Measurements from ENCODE around the gene C16orf74. TPM values are rescaled to one million over a fixed set of nuclear protein-coding genes. Genes with fewer than 3 reads are reported as not detected.

C16orf74 gene
- total and polyA plus RNA-seq, 2 of the 13 experiments (the other 11 are each of a cell fraction or from before 2014, with no cell fraction given) = 0.13 to 0.29 TPM

GRCh38 chr16:85728879-85729278 is 22.0 kb downstream of the C16orf74 start:
- DNase-seq (ENCODE audit: low spot score) = no peak
- no TSS peak for BruUV-seq (replicated peaks)
- no peaks in the 10 kb centered on the region; a peak in 2 of 5 replicates for H3K27me3 ChIP-seq (ENCODE audit: control insufficient read depth in 1 of 2, insufficient read depth in 2 of 2, low read length in 2 of 2)
- no peak overlapping the region for H3K4me3 ChIP-seq (replicated peaks in 1 of 3; ENCODE audit: insufficient read depth in 1 of 3, low read depth in 2 of 3, low read length in 3 of 3)
- CTCF ChIA-PET (ENCODE audit: low intra/inter-chr PET ratio, low total read pairs) = no interaction called here
- no peaks in the 10 kb centered on the region for H3K36me3 ChIP-seq (replicated peaks in 1 of 2; ENCODE audit: control insufficient read depth in 1 of 2, insufficient read depth in 2 of 2, low read length in 2 of 2)
- H3K9ac ChIP-seq (ENCODE audit: insufficient read depth, low read depth, low read length) = no peak overlapping the region
- H3K4me2 ChIP-seq (ENCODE audit: low read depth, low read length) = no peak overlapping the region
- no peak for ATAC-seq
- intact Hi-C loops (cut with micrococcal nuclease; ENCODE audit: unreplicated experiment) (no loop called here), in situ Hi-C loops (cut with HindIII; ENCODE audit: extremely low pct_ligation_motif_present, low pct_unique_long_range_greater_than_20kb) (no loop called here)
- H3K27ac ChIP-seq (ENCODE audit: extremely low read length, insufficient read depth, low read length) = no peak overlapping the region
- FAIRE-seq = no peak
- no peaks in the 10 kb centered on the region for H3K9me3 ChIP-seq (ENCODE audit: low read length)
- no peaks in the 10 kb centered on the region for H4K20me1 ChIP-seq (ENCODE audit: insufficient read depth, low read length)
- 80% methylated on average over 3 of the region's 7 CpGs for WGBS (ENCODE audit: low lambda C conversion rate)
- H2AFZ ChIP-seq (ENCODE audit: low read length) = no peak overlapping the region
- POLR2A ChIA-PET = no interaction called here
- peaks cover 39% of the 10 kb centered on the region for H3K4me1 ChIP-seq (ENCODE audit: insufficient read depth, low read length)
- H3K79me2 ChIP-seq (ENCODE audit: insufficient read depth, low read length) = no peaks in the 10 kb centered on the region
- TF ChIP-seq CREB1 (IDR thresholded peaks at IDR 0.05) (no peak), CREB1 (CRISPR knock-in tag; IDR thresholded peaks at IDR 0.05) (no peak), DDIT3 (CRISPR knock-in tag; IDR thresholded peaks at IDR 0.05) (no peak), SP1 (IDR thresholded peaks at IDR 0.05) (no peak), SP1 (CRISPR knock-in tag; IDR thresholded peaks at IDR 0.05) (no peak), ZNF776 (CRISPR knock-in tag; IDR thresholded peaks at IDR 0.05) (0 out of 2 replicates have a peak, but pooled peaks have one; percentile 28), ZNF552 (CRISPR knock-in tag; IDR thresholded peaks at IDR 0.05; ENCODE audit: borderline replicate concordance) (no peak), ZMAT5 (CRISPR knock-in tag; IDR thresholded peaks at IDR 0.05; ENCODE audit: borderline replicate concordance, low read depth) (no peak), ZFP1 (CRISPR knock-in tag; IDR thresholded peaks at IDR 0.05) (no peak), KIAA2018 (CRISPR knock-in tag; IDR thresholded peaks at IDR 0.05; ENCODE audit: borderline replicate concordance) (no peak), ATAD3A (CRISPR knock-in tag; IDR thresholded peaks at IDR 0.05) (no peak)
- TF ChIP-seq, protein P1, sequence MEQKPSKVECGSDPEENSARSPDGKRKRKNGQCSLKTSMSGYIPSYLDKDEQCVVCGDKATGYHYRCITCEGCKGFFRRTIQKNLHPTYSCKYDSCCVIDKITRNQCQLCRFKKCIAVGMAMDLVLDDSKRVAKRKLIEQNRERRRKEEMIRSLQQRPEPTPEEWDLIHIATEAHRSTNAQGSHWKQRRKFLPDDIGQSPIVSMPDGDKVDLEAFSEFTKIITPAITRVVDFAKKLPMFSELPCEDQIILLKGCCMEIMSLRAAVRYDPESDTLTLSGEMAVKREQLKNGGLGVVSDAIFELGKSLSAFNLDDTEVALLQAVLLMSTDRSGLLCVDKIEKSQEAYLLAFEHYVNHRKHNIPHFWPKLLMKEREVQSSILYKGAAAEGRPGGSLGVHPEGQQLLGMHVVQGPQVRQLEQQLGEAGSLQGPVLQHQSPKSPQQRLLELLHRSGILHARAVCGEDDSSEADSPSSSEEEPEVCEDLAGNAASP (CRISPR knock-in tag; IDR thresholded peaks at IDR 0.05; ENCODE audit: borderline replicate concordance) = no peak
- TF ChIP-seq, protein P2, sequence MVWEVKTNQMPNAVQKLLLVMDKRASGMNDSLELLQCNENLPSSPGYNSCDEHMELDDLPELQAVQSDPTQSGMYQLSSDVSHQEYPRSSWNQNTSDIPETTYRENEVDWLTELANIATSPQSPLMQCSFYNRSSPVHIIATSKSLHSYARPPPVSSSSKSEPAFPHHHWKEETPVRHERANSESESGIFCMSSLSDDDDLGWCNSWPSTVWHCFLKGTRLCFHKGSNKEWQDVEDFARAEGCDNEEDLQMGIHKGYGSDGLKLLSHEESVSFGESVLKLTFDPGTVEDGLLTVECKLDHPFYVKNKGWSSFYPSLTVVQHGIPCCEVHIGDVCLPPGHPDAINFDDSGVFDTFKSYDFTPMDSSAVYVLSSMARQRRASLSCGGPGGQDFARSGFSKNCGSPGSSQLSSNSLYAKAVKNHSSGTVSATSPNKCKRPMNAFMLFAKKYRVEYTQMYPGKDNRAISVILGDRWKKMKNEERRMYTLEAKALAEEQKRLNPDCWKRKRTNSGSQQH (CRISPR knock-in tag; IDR thresholded peaks at IDR 0.05; ENCODE audit: low read depth) = no peak
